HepG2 (cell line): Measurements from ENCODE around the gene BCAS3. TPM values are rescaled to one million over a fixed set of nuclear protein-coding genes. Genes with fewer than 3 reads are reported as not detected.
A peak's percentile ranks its signal among the peaks of the same experiment; 100 is the strongest.

Source experiments
- ATAC-seq: fragments of 200-7000 bp; cut with Tn5 transposase; 3 replicates; pipeline ENCODE4 v1.9.1; 2020; ENCODE audit warnings: mild to moderate bottlenecking, moderate library complexity
- BruUV-seq: library from RNA; stranded (reverse); fragments of 400-500 nt; replicated peaks from 2 replicates; lab custom pipeline; 2021; lab: Mats Ljungman, UMichigan
- CTCF ChIA-PET: fragments of 300-600 bp; formaldehyde crosslinking; extraction: SDS; loops from one replicate; lab custom pipeline; 2021; ENCODE audit warnings: low total read pairs, inconsistent platforms, low intra/inter-chr PET ratio; lab: Yijun Ruan, JAX
- POLR2A ChIA-PET: fragments of 350-600 bp; sonication (Branson Sonifier 250); formaldehyde crosslinking; loops from one replicate; lab custom pipeline; 2020; ENCODE audit warnings: antibody characterized with exemption, inconsistent platforms; lab: Yijun Ruan, JAX
- DNase-seq: peaks from one replicate; pipeline ENCODE4 v3.0.0-alpha.2; 2015; ENCODE audit warnings: low spot score
- FAIRE-seq: peaks from 3 replicates; lab custom pipeline; 2011; peaks lifted over from hg19 to GRCh38; lab: Jason Lieb, UNC
- H2AFZ ChIP-seq: one replicate; pipeline ENCODE4 v1.6.1; 2011; ENCODE audit warnings: low read length, inconsistent platforms
- H3K27ac ChIP-seq: fragments of 300-600 bp; 3 replicates; pipeline ENCODE4 v1.8.0; 2011; ENCODE audit warnings: mixed run types, mild to moderate bottlenecking, mixed read lengths, low read length, inconsistent platforms; ENCODE audit not compliant: insufficient read depth; ENCODE audit errors: extremely low read length
- H3K27me3 ChIP-seq, 2 experiments: fragments of 200-600 bp in 1 of 2; 2 replicates in 1 of 2; 3 replicates in 1 of 2; pipeline versions ENCODE4 v1.6.0 to v1.8.0; 2011; ENCODE audit warnings: low read length in 2 of 2, mild to moderate bottlenecking in 2 of 2, moderate library complexity in 2 of 2, inconsistent platforms in 1 of 2; ENCODE audit not compliant: insufficient read depth in 2 of 2, control insufficient read depth in 1 of 2
- H3K36me3 ChIP-seq, 2 experiments: fragments of 200-600 bp in 1 of 2; replicated peaks in 1 of 2; 2 replicates in 1 of 2; 3 replicates in 1 of 2; pipeline versions ENCODE4 v1.5.1 to v1.8.0; 2011; ENCODE audit warnings: low read length in 2 of 2, inconsistent platforms in 1 of 2; ENCODE audit not compliant: insufficient read depth in 2 of 2, control insufficient read depth in 1 of 2
- H3K4me1 ChIP-seq: 2 replicates; pipeline ENCODE4 v1.5.1; 2012; ENCODE audit warnings: low read length, inconsistent platforms; ENCODE audit not compliant: insufficient read depth
- H3K4me2 ChIP-seq: 2 replicates; pipeline ENCODE4 v1.6.0; 2011; ENCODE audit warnings: low read depth, low read length, inconsistent platforms
- H3K4me3 ChIP-seq, 3 experiments: fragments of 200-600 bp in 1 of 3; sonication (generic), shearing (Covaris generic) in 1 of 3; replicated peaks in 1 of 3; 2 replicates each; pipeline ENCODE4 v1.5.1; 2011 to 2016; ENCODE audit warnings: low read length in 3 of 3, inconsistent platforms in 2 of 3, low read depth in 2 of 3, mild to moderate bottlenecking in 2 of 3, control low read depth in 1 of 3, mixed read lengths in 1 of 3; ENCODE audit not compliant: insufficient read depth in 1 of 3
- H3K79me2 ChIP-seq: one replicate; pipeline ENCODE4 v1.6.1; 2011; ENCODE audit warnings: low read length, inconsistent platforms; ENCODE audit not compliant: insufficient read depth
- H3K9ac ChIP-seq: 2 replicates; pipeline ENCODE4 v1.6.0; 2011; ENCODE audit warnings: mild to moderate bottlenecking, low read depth, low read length, inconsistent platforms; ENCODE audit not compliant: insufficient read depth
- H3K9me3 ChIP-seq: 2 replicates; pipeline ENCODE4 v1.5.1; 2012; ENCODE audit warnings: mild to moderate bottlenecking, low read length
- H4K20me1 ChIP-seq: 2 replicates; pipeline ENCODE4 v1.6.0; 2011; ENCODE audit warnings: inconsistent platforms, mild to moderate bottlenecking, low read length, moderate library complexity; ENCODE audit not compliant: insufficient read depth
- AHR ChIP-seq: IDR thresholded peaks from 2 replicates; pipeline ENCODE4 v1.6.1; 2018; ENCODE audit warnings: missing genetic modification reagents, missing compliant biosample characterization
- ATF7 ChIP-seq, 2 experiments: fragments of 450-650 bp in 1 of 2; sonication (generic) in 1 of 2; formaldehyde crosslinking in 1 of 2; IDR thresholded peaks; 2 replicates each; pipeline versions ENCODE4 v1.4.0 to v1.6.1; 2016 to 2020; ENCODE audit warnings: antibody characterized with exemption in 1 of 2, mild to moderate bottlenecking in 1 of 2, missing genetic modification reagents in 1 of 2
- HCFC1 ChIP-seq: fragments of 150-350 bp; IDR thresholded peaks from 2 replicates; pipeline ENCODE4 v1.6.1; 2014; ENCODE audit warnings: low read depth, low read length
- PAWR ChIP-seq: sonication (generic); formaldehyde crosslinking; IDR thresholded peaks from 2 replicates; pipeline ENCODE4 v1.4.0; 2020; ENCODE audit warnings: missing genetic modification reagents, mild to moderate bottlenecking, borderline replicate concordance
- PCBP2 ChIP-seq: fragments of 200-400 bp; formaldehyde crosslinking; optimal IDR thresholded peaks from 2 replicates; pipeline ENCODE3; 2018; ENCODE audit warnings: low read length, low read depth; ENCODE audit not compliant: poor library complexity, severe bottlenecking
- POLR2AphosphoS5 ChIP-seq: IDR thresholded peaks from 2 replicates; pipeline ENCODE4 v1.6.1; 2012; ENCODE audit warnings: low read depth, low read length
- POLR2G ChIP-seq: fragments of 200-400 bp; formaldehyde crosslinking; IDR thresholded peaks from 2 replicates; pipeline ENCODE4 v1.6.1; 2018; ENCODE audit warnings: mild to moderate bottlenecking, low read depth, low read length, moderate library complexity
- PRMT3 ChIP-seq: sonication (generic); formaldehyde crosslinking; IDR thresholded peaks from 2 replicates; pipeline ENCODE4 v1.8.1; 2022; ENCODE audit warnings: low read depth, mild to moderate bottlenecking, moderate library complexity, missing genetic modification reagents, borderline replicate concordance
- TOE1 ChIP-seq: sonication (generic); formaldehyde crosslinking; IDR thresholded peaks from 2 replicates; pipeline ENCODE4 v1.4.0; 2020; ENCODE audit warnings: mild to moderate bottlenecking, missing genetic modification reagents
- ZFAT ChIP-seq: sonication (generic); formaldehyde crosslinking; conservative IDR thresholded peaks from 2 replicates; pipeline ENCODE4 v1.8.1; 2023; ENCODE audit warnings: missing genetic modification reagents, inconsistent platforms
- ZFP36 ChIP-seq: fragments of 150-350 bp; IDR thresholded peaks from 2 replicates; pipeline ENCODE4 v1.6.1; 2018; ENCODE audit warnings: borderline replicate concordance, low read length, low read depth; ENCODE audit not compliant: partially characterized antibody
- ZNF292 ChIP-seq: sonication (generic); formaldehyde crosslinking; IDR thresholded peaks from 2 replicates; pipeline ENCODE4 v1.8.1; 2022; ENCODE audit warnings: mild to moderate bottlenecking, low read depth, missing genetic modification reagents, borderline replicate concordance
- ZNF317 ChIP-seq: sonication (generic); formaldehyde crosslinking; IDR thresholded peaks from 2 replicates; pipeline ENCODE4 v1.5.0; 2020; ENCODE audit warnings: mild to moderate bottlenecking, missing genetic modification reagents
- ZNF441 ChIP-seq: sonication (generic); formaldehyde crosslinking; IDR thresholded peaks from 2 replicates; pipeline ENCODE4 v1.7.0; 2021; ENCODE audit warnings: missing genetic modification reagents, borderline replicate concordance
- WGBS: methylation state at CpG from one replicate; pipeline ENCODE4 v1.1.6; 2017; ENCODE audit warnings: low lambda C conversion rate; 5-methylcytosine and 5-hydroxymethylcytosine counted together
- in situ Hi-C: cut with HindIII; loops from 2 replicates; pipeline ENCODE4 v1.10.0; 2017; ENCODE audit warnings: low pct_unique_long_range_greater_than_20kb; ENCODE audit not compliant: extremely low pct_ligation_motif_present
- intact Hi-C: fragments of 100-400 bp; cut with micrococcal nuclease; formaldehyde crosslinking; loops from one replicate; pipeline ENCODE4 v1.10.0; 2022; ENCODE audit not compliant: unreplicated experiment
- polyA plus RNA-seq, 8 experiments: library from polyadenylated mRNA; depleted of rRNA in 3 of 8; stranded (reverse) in 7 of 8; unstranded in 1 of 8; fragments of >200 nt; fragmentation: Illumina TruSeq in 4 of 8; extraction: Trizol in 4 of 8; gene quantifications; 2 replicates each; pipeline versions ENCODE4 v1.2.1 to v1.2.3, GENCODE V29; 2011 to 2016; ENCODE audit warnings: low read depth in 4 of 8, missing spikeins in 1 of 8, mixed read lengths in 1 of 8; ENCODE audit not compliant: insufficient read depth in 1 of 8
- total RNA-seq, 5 experiments: library from RNA; depleted of rRNA; stranded (reverse); fragments of >200 nt; fragmentation: Illumina TruSeq; extraction: Trizol; gene quantifications; 2 replicates each; pipeline ENCODE4 v1.2.3, GENCODE V29; 2016; ENCODE audit warnings: low read depth in 1 of 5
- TF ChIP-seq, protein P1 (sequence below): sonication (generic); formaldehyde crosslinking; IDR thresholded peaks from 2 replicates; pipeline ENCODE4 v1.4.0; 2020; ENCODE audit warnings: mild to moderate bottlenecking, low read depth, missing genetic modification reagents
- TF ChIP-seq, protein P2 (sequence below): sonication (generic); formaldehyde crosslinking; IDR thresholded peaks from 2 replicates; pipeline ENCODE4 v1.5.1; 2020; ENCODE audit warnings: mild to moderate bottlenecking, missing genetic modification reagents, moderate library complexity
- TF ChIP-seq, protein P3 (sequence below): IDR thresholded peaks from 2 replicates; pipeline ENCODE4 v1.6.1; 2016; ENCODE audit warnings: low read depth, borderline replicate concordance

BCAS3 gene
- total and polyA plus RNA-seq, 2 of the 13 experiments (the other 11 are each of a cell fraction or from before 2014, with no cell fraction given), result 10.7 to 11.2 TPM

DNA sequence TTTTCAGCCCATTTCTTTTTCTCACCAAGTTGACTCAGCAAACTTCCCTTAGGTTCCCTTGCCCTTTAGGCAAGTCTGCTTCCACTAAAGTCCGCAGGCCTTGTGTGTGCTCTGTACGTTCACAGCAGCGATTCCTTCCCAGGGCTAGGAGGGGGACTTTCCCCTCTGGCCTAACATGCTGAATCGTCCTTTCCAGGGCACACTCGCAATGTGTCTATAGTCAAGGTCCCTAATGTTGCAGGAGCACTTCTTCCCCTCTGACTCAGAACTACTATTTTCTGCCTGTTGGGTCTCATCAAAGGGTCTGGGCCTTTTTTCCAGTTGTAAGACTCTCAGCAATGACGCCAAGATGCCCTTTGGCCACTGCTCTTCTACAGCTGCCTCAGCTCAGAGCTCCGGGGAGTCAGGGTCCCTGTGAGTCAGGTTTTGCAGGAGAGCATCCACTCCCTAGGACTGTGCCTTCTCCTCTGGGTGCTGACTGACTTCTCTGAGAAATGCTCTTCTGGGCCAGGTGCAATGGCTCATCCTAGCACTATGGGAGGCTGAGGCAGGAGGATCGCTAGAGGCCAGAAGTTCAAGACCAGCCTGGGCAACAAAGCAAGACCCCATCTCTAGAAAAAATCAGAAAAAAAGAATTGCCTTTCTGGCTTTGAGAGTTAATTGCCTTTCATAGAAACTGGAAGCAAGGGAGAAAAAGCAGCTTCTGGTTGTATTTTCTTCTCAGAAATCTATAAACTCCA, 657.6 kb downstream of the BCAS3 start (continued):
- TF ChIP-seq TOE1 (CRISPR knock-in tag) (no peak), PCBP2 (peak; percentile 10), HCFC1 (no peak), PRMT3 (CRISPR knock-in tag) (no peak; the same call in 1 of the 2 replicates), POLR2AphosphoS5 (0 out of 2 replicates have a peak, but pooled peaks have one; percentile 17), ZFP36 (no peak)
- TF ChIP-seq, protein P1, sequence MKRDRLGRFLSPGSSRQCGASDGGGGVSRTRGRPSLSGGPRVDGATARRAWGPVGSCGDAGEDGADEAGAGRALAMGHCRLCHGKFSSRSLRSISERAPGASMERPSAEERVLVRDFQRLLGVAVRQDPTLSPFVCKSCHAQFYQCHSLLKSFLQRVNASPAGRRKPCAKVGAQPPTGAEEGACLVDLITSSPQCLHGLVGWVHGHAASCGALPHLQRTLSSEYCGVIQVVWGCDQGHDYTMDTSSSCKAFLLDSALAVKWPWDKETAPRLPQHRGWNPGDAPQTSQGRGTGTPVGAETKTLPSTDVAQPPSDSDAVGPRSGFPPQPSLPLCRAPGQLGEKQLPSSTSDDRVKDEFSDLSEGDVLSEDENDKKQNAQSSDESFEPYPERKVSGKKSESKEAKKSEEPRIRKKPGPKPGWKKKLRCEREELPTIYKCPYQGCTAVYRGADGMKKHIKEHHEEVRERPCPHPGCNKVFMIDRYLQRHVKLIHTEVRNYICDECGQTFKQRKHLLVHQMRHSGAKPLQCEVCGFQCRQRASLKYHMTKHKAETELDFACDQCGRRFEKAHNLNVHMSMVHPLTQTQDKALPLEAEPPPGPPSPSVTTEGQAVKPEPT (CRISPR knock-in tag), result 0 out of 2 replicates have a peak, but pooled peaks have one; percentile 8
- TF ChIP-seq, all 625 proteins: peak for 107

DNA sequence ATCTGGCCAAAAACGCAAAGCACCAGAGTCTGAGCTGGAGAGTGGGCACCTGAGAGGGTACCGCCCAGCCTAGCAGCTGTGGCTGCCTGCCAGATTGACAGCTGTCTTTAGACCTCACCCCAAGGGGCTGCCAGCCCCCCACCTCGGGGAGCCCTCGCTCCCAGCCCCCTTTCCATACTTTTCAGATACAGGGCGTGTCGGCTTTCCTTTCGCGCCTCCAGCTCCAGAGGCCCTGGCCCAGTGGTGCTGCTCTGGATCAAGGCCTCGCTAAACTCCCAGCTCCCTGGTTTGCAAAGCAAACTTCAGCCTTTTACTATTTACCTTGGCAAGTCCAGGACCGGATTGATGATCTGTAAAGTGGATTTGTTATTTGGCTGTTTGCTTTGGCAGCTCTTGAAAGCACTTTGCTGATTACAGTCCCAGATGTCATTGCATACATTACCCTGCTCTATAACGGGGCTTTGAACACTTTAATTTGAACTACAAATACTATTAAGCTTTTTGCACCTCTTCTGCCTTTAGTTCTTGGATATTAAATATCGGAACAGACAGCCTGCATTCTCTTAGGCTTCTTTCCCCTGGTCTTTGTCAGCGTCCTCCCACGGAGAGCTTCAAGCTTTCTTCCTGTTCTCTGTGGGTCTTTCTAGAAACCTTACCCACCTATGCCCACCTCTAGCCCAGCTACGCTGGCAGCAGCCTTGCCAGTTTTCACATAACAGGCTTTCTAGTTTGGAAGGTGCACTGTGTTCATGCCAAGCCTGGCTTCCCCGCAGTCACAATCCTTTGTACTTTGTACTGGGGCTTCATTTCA, 658.4 kb downstream of the BCAS3 start:
- ATAC-seq, result peak; percentile 95
- Histone ChIP-seq H3K4me2 (peak overlapping the region; percentile 93), H3K4me1 (peaks cover 84% of the 10 kb centered on the region), H3K79me2 (no peaks in the 10 kb centered on the region), H3K9me3 (no peaks in the 10 kb centered on the region), H3K4me3 (peak overlapping the region; percentile 13 to 56 (median 34); a peak in 5 of 6 replicates), H3K27me3 (no peaks in the 10 kb centered on the region), H3K27ac (peak overlapping the region; percentile 86), H3K36me3 (no peaks in the 10 kb centered on the region), H3K9ac (peak overlapping the region; percentile 58), H4K20me1 (no peaks in the 10 kb centered on the region), H2AFZ (no peak overlapping the region)
- CTCF ChIA-PET, result no interaction called here
- DNase-seq, result peak; percentile 99
- POLR2A ChIA-PET, result interaction anchor here (0.6 to 2.6 kb wide), 13 partner anchors 13 to 76 kb away, joined by 3 to 29 read pairs (median 6); partner anchors contain the start of gene TBX2
- intact Hi-C loops (loop anchor here (2.0 kb wide), 1 partner anchor 27 kb away; no protein-coding TSS in a partner anchor), in situ Hi-C loops (no loop called here)
- 1% methylated on average over 16 of the region's 16 CpGs for WGBS
- FAIRE-seq, result peak; percentile 98
- BruUV-seq, result no TSS peak
- TF ChIP-seq, protein P2, sequence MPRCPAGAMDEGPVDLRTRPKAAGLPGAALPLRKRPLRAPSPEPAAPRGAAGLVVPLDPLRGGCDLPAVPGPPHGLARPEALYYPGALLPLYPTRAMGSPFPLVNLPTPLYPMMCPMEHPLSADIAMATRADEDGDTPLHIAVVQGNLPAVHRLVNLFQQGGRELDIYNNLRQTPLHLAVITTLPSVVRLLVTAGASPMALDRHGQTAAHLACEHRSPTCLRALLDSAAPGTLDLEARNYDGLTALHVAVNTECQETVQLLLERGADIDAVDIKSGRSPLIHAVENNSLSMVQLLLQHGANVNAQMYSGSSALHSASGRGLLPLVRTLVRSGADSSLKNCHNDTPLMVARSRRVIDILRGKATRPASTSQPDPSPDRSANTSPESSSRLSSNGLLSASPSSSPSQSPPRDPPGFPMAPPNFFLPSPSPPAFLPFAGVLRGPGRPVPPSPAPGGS, result peak; percentile 81
- TF ChIP-seq, protein P3, sequence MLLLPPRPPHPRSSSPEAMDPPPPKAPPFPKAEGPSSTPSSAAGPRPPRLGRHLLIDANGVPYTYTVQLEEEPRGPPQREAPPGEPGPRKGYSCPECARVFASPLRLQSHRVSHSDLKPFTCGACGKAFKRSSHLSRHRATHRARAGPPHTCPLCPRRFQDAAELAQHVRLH (CRISPR knock-in tag), result no peak
- TF ChIP-seq ZNF292 (CRISPR knock-in tag), result peak; percentile 82
- TF ChIP-seq PAWR (CRISPR knock-in tag), result no peak
- peak; percentile 48; the same call in 1 of the 2 replicates for TF ChIP-seq ZNF441 (CRISPR knock-in tag)
- TF ChIP-seq ATF7 (IDR thresholded peaks at IDR 0.05), result peak; percentile 50
- TF ChIP-seq ATF7 (CRISPR knock-in tag; IDR thresholded peaks at IDR 0.05), result no peak; the same call in 1 of the 2 replicates
- no peak for TF ChIP-seq ZFAT (CRISPR knock-in tag)
- TF ChIP-seq ZNF317 (CRISPR knock-in tag), result no peak
- TF ChIP-seq POLR2G, result peak; percentile 75
- 0 out of 2 replicates have a peak, but pooled peaks have one; percentile 18 for TF ChIP-seq AHR
